Right lung (tissue), 5 donors: ENCODE measurements around the gene DNAJC10. TPM values are rescaled to one million over a fixed set of nuclear protein-coding genes. Genes with fewer than 3 reads are reported as not detected.
"Not testable (repeated sequence)": the region's sequence is repeated elsewhere in the genome, so short reads cannot be mapped to it uniquely, and the experiment has no call there.

Source experiments
- DNase-seq, 2 donors: peaks; one replicate each; pipeline ENCODE4 v3.0.0-alpha.2; 2013
- polyA plus RNA-seq, 5 donors: library from polyadenylated mRNA; unstranded; fragments of 120-200 nt; gene quantifications; one replicate each; pipeline versions ENCODE4 v1.2.1 to v1.2.3, GENCODE V29; 2013; ENCODE audit warnings: inconsistent platforms in 1 of 5, low replicate concordance in 1 of 5; ENCODE audit not compliant: insufficient read length in 5 of 5, insufficient read depth in 1 of 5

DNAJC10 gene
- polyA plus RNA-seq, 5 donors: 94.2 to 148 (median 134) TPM

DNA sequence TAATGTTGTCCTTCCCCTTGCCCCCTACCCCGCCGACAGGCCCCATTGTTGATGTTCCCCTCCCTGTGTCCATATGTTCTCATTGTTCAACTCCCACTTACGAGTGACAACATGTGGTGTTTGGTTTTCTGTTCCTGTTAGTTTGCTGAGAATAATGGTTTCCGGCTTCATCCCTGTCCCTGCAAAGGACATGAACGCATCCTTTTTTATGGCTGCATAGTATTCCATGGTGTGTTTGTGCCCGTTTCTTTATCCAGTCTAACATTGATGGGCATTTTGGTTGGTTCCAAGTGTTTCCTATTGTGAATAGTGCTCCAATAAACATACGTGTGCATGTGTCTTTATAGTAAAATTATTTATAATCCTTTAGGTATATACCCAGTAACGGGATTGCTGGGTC lies 65.0 kb downstream of the DNAJC10 start:
- not testable (repeated sequence) for DNase-seq

DNA sequence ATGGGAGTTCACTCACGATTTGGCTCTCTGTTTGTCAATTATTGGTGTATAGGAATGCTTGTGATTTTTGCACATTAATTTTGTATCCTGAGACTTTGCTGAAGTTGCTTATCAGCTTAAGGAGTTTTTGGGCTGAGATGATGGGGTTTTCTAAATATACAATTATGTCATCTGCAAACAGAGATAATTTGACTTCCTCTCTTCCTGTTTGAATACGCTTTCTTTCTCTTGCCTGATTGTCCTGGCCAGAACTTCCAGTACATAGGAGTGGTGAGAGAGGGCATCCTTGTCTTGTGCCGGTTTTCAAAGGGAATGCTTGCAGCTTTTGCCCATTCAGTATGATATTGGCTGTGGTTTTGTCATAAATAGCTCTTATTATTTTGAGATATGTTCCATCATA lies 66.6 kb downstream of the DNAJC10 start:
- DNase-seq: not testable (repeated sequence)

DNA sequence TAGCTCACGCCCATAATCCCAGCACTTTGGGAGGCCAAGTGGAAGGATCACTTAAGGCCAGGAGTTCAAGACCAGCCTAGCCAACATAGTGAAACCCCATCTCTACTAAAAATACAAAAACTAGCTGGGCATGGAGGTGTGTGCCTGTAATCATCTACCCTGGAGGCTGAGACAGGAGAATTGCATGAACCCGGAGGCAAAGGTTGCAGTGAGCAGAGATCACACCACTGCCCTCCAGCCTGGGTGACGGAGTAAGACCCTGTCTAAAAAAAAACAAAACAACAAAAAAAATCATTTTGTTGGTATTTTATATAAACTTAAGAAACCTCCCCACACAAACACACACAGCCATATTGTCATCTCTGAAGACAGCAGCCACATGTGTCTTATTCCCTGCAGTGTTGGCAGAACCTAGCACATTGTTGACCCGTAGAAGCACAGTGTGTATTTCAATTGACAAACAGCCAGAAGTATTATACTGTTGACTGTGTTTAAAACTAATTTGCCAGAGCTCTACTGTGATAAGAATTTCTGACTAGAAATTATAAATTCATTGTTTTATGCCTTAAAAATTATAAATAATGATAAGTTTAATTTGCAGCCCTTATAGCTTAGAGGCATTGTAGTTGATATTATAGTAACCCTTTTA lies 68.1 kb downstream of the DNAJC10 start:
- no peak for DNase-seq

- DNase-seq: no peak
Observed at GRCh38 chr2:182784777-182785176, 68.7 kb downstream of the DNAJC10 start.

DNA sequence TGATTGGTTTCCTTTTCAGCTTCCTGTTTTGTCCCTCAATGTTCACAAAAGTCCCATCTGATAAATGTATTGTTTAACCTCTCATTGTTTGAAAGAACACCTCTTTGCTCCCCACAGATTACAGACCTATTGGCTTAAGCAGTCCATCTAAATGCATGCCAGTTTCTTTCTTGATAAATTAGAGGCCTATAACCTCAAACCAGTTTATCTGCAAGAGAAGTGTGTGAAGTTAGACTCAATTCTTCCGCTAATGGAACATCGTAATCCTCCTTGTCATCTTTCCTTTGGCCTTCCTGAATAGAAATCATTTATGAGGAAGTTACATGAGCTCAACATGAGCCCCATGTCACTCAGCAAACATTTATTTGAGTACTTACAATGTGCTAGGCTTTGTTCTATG lies 76.4 kb downstream of the DNAJC10 start:
- no peak for DNase-seq

- DNase-seq: no peak
Observed at GRCh38 chr2:182798736-182799135, 82.7 kb downstream of the DNAJC10 start.

- no peak for DNase-seq
Observed at GRCh38 chr2:182804128-182804527, 88.1 kb downstream of the DNAJC10 start.

DNA sequence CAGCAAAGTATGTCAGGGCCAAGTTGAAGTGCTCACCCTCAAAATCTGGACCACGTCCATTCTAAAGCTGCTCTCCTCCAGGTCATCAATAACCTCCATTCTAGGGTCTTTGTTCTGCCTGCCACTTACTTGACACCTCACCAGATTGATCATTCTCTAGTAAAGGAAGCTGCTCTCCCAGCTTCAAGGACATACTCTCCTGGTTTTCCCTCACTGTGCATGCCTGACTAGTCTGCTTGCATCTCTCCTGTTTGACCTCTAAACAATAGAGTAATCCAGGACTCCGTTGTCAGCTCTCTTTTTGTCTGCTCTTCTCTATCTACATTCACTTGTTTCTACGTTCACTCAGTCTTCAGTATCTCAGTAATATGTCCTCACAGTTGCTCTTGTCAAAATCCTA lies 91.3 kb downstream of the DNAJC10 start:
- no peak for DNase-seq

GRCh38 chr2:182810087-182810486 lies 94.0 kb downstream of the DNAJC10 start:
- DNase-seq: no peak

DNA sequence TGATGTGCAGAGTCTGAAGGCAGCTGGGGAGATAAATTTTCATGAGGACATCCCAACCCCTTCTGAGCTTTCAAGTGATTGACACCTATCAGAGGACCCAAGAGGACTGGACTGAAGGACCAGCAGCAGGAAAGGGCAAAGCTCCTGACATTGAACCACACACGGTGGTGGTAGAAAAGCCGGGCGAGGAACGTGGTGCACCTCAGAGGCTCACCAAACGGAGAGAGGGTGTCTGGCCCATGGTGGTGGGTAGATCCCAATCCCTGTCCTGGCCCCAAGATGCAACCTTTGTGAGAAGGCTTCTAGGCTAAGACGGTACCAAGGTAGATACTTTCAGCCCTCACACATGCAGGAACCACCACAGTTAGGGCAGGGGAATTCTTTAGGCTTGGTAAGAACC lies 98.3 kb downstream of the DNAJC10 start:
- DNase-seq: no peak

GRCh38 chr2:182814804-182815203 lies 98.7 kb downstream of the DNAJC10 start:
- no peak for DNase-seq

DNA sequence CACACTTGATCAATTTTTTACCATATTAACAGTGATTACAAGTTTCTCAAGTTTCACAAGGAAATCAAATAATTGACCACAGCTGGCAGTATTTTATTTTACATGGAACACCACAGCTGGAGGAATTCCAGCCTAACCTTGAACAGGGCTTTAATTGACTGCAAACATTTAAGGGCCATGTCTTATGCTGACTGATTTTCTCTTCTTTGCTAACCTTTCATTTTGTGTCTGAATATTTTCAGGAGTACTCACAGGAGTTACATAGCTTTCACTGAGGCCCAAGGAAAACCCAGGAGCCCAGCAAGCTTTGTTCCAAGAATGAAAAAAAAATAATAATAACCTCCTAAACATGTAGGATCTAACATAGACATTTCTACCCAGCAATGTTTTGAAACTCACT lies 100.8 kb downstream of the DNAJC10 start:
- DNase-seq: no peak

GRCh38 chr2:182817558-182817957 lies 101.5 kb downstream of the DNAJC10 start:
- DNase-seq: no peak

- no peak for DNase-seq
Observed at GRCh38 chr2:182818501-182818900, 102.4 kb downstream of the DNAJC10 start.

GRCh38 chr2:182818925-182819324 lies 102.9 kb downstream of the DNAJC10 start:
- peak in 1 of 2 donors; percentile 4 for DNase-seq

GRCh38 chr2:182819412-182819811 lies 103.4 kb downstream of the DNAJC10 start:
- DNase-seq: no peak

- no peak for DNase-seq
Observed at GRCh38 chr2:182821182-182821581, 105.1 kb downstream of the DNAJC10 start.

DNA sequence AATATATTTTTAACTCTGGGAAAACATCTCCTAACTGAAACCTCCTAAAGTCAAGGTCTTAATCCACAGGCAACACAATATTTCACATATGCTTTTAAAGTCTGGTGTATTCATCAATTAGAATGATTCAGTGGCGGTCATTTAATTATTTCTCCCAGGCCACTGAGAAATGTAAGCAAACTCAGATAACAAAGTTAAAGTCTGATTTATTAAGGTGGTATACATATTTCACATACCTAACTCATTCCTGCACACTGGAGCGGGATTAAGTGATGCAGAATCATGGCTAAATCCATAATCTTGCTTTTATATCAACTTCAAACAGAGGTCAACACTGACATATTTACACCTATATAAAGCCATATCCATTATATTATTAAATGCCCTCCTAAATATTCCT lies 106.7 kb downstream of the DNAJC10 start:
- no peak for DNase-seq

DNA sequence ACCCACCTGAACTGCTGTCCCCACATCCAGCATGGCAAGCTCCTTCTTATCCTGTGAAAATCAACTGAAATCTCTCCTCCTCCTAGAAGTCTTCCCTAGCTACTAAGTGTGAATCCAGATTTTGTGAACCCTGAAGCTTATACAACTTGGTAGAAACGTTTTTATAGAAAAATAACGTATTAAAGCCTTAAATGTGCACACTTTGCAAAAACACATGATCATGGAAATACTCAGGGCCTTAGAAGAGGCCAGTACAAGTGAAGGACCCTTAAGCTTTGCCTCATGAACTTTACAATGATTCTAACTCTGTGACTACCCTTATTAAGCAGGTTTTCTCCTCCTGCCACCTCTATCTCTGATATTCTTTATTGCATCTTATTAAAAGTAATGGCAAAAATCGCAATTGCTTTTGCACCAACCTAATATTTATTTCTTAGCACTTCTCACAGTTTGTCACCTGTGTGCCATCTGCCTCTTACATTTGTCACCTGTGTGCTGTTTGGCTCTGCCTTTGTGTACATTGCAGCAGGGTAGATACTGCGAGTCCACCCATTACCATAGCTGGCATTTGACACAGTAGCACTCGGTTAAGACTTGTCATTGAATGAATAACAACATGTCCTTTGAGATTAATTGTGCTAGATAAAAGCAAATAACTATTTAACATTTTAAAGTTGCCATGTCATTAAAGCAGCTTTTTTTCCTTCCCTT lies 108.2 kb downstream of the DNAJC10 start:
- no peak for DNase-seq

DNA sequence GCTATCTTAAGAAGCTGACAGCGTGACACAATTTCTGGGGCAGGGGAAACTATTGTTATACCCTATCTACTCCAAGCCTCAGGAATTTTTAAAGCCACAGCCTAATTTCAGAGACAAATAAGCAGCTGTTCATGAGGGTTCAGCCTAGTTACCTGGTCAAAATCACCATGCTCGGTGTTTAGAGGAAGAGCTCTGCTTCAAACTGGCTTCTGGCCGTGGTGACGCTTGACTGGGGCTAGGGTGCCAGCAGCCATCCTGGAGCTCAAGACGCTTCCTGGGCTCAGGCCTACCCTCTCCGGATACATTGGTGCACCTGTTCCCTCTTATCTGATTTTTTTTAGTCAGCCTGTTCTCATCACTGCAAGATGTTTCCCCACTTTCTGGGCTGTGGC lies 108.7 kb downstream of the DNAJC10 start:
- DNase-seq: no peak

DNA sequence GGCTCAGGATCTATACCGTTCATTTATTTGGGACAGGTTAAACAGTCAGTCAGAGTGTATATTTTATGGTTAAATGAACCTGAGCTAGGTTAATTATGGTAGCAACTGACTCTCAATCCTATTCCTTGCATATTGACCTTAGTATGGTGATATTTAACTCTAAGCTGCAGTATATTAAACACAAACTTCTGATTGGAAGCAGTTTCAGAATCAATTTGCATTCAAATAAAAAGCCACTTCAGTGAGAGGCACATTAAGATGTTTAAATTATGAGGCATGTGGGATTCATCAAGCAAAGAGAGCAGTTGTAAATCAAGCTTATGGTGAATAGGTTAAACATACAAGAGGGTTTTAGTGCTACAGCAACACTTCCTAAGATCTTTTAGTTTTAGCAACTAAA lies 110.0 kb downstream of the DNAJC10 start:
- DNase-seq: no peak

GRCh38 chr2:182826496-182826895 lies 110.4 kb downstream of the DNAJC10 start:
- DNase-seq: no peak

- no peak for DNase-seq
Observed at GRCh38 chr2:182827182-182827879, 111.3 kb downstream of the DNAJC10 start.
